Gastrocnemius medialis (tissue), 4 donors: Measurements from ENCODE around the gene ARL3. TPM values are rescaled to one million over a fixed set of nuclear protein-coding genes. Genes with fewer than 3 reads are reported as not detected.
"Not testable (repeated sequence)": the region's sequence is repeated elsewhere in the genome, so short reads cannot be mapped to it uniquely, and the experiment has no call there.

Experiments used
- ATAC-seq, 2 donors: fragments of 150-250 bp; one replicate each; pipeline ENCODE4 v1.9.1; 2016
- DNase-seq, 2 donors: peaks; one replicate each; pipeline ENCODE4 v3.0.0-alpha.2; 2019
- H3K27ac ChIP-seq, 4 donors: fragments of 200-600 bp; sonication (generic); 1 replicate in 1 of 4; 2 replicates in 3 of 4; pipeline ENCODE4 v1.5.1; 2016 to 2018; ENCODE audit warnings: mild to moderate bottlenecking in 2 of 4, moderate library complexity in 1 of 4
- H3K27me3 ChIP-seq, 3 donors: fragments of 200-600 bp; sonication (generic) in 2 of 3; 1 replicate in 1 of 3; 2 replicates in 2 of 3; pipeline versions ENCODE4 v1.5.1 to v1.6.0; 2016 to 2019; ENCODE audit warnings: mild to moderate bottlenecking in 1 of 3, moderate library complexity in 1 of 3
- H3K36me3 ChIP-seq, 2 donors: fragments of 200-600 bp; sonication (generic) in 1 of 2; one replicate each; pipeline ENCODE4 v1.5.1; 2017 to 2018
- H3K4me1 ChIP-seq, 2 donors: fragments of 200-600 bp; sonication (generic) in 1 of 2; one replicate each; pipeline ENCODE4 v1.5.1; 2016 to 2017; ENCODE audit warnings: mild to moderate bottlenecking in 2 of 2
- H3K4me3 ChIP-seq, 4 donors: fragments of 200-600 bp; sonication (generic) in 3 of 4; 1 replicate in 1 of 4; 2 replicates in 3 of 4; pipeline ENCODE4 v1.5.1; 2016 to 2019; ENCODE audit warnings: mild to moderate bottlenecking in 2 of 4
- H3K9me3 ChIP-seq, 3 donors: fragments of 200-600 bp; sonication (generic) in 2 of 3; 1 replicate in 1 of 3; 2 replicates in 2 of 3; pipeline ENCODE4 v1.5.1; 2016 to 2019
- POLR2A ChIP-seq, 2 donors: fragments of 450-650 bp; IDR thresholded peaks; one replicate each; pipeline ENCODE4 v1.6.1; 2017; ENCODE audit warnings: antibody characterized with exemption in 2 of 2, mild to moderate bottlenecking in 2 of 2, moderate library complexity in 2 of 2
- in situ Hi-C, 4 donors: fragments of 200-750 bp; cut with MboI; loops; one replicate each; pipeline versions ENCODE4 v1.15.0 to v1.8.0; 2017; ENCODE audit warnings: low sequenced_read_pairs in 4 of 4
- intact Hi-C: fragments of 100-400 bp; cut with DNase I; formaldehyde crosslinking; loops from one replicate; pipeline ENCODE4 v1.15.1; 2023; ENCODE audit warnings: low total_unique reads
- total RNA-seq, 4 donors: library from RNA; depleted of rRNA; stranded (reverse); fragments of >200 nt; gene quantifications; one replicate each; pipeline versions ENCODE4 v1.1.0 to v1.2.3, GENCODE V29; 2016
- TF ChIP-seq, protein P1 (sequence below), 5 experiments: fragments of 450-650 bp in 3 of 5; fragments of 200-600 bp in 2 of 5; sonication (generic) in 2 of 5; IDR thresholded peaks in 4 of 5; conservative IDR thresholded peaks in 1 of 5; 1 replicate in 4 of 5; 2 replicates in 1 of 5; pipeline ENCODE4 v1.5.1; 2016 to 2019; ENCODE audit warnings: antibody characterized with exemption in 5 of 5, mild to moderate bottlenecking in 3 of 5, moderate library complexity in 3 of 5

Gene ARL3
- total RNA-seq, 4 donors from 2014 or later = 1.0 to 2.4 (median 1.5) TPM

DNA sequence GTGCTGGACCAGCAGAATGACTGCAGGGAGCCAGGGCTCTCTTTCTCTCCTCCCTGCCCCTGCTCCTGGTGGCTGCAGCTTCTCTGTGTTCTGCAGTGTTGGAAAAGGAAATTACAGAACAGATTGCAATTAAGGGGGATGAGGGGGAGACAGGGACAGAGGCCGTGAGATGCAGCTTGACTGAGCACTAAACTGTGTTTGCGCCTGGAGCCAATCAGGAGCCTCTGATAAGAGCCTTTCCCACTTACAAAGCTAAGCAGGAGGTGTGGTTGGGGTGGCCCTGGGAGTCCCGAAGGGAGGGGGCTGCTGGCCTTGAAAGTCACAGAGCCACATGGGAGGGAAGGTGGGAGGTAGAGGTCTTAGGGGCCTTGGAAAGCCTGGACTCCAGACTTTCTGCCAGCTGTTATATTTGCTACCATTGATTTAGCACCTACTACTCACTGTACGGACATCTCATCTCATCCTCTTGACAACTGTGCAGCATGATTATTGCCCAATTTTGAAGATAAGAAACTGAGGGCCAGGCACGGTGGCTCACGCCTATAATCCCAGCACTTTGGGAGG, 43.2 kb downstream of the ARL3 start:
- intact Hi-C loops (no loop called here), in situ Hi-C loops (no loop called here)
- DNase-seq = no peak
- no peaks in the 10 kb centered on the region for H3K9me3 ChIP-seq
- H3K27ac ChIP-seq = no peak overlapping the region
- H3K4me1 ChIP-seq = peaks cover 35 to 47% of the 10 kb centered on the region in 2 donors
- ATAC-seq = no peak
- no peaks in the 10 kb centered on the region for H3K27me3 ChIP-seq
- no peak overlapping the region for H3K4me3 ChIP-seq
- no peaks in the 10 kb centered on the region for H3K36me3 ChIP-seq
- TF ChIP-seq, protein P1, sequence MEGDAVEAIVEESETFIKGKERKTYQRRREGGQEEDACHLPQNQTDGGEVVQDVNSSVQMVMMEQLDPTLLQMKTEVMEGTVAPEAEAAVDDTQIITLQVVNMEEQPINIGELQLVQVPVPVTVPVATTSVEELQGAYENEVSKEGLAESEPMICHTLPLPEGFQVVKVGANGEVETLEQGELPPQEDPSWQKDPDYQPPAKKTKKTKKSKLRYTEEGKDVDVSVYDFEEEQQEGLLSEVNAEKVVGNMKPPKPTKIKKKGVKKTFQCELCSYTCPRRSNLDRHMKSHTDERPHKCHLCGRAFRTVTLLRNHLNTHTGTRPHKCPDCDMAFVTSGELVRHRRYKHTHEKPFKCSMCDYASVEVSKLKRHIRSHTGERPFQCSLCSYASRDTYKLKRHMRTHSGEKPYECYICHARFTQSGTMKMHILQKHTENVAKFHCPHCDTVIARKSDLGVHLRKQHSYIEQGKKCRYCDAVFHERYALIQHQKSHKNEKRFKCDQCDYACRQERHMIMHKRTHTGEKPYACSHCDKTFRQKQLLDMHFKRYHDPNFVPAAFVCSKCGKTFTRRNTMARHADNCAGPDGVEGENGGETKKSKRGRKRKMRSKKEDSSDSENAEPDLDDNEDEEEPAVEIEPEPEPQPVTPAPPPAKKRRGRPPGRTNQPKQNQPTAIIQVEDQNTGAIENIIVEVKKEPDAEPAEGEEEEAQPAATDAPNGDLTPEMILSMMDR (IDR thresholded peaks at IDR 0.05 in 4 of 5, conservative IDR thresholded peaks at IDR 0.05 in 1 of 5) = no peak
- TF ChIP-seq POLR2A (IDR thresholded peaks at IDR 0.05) = no peak

DNA sequence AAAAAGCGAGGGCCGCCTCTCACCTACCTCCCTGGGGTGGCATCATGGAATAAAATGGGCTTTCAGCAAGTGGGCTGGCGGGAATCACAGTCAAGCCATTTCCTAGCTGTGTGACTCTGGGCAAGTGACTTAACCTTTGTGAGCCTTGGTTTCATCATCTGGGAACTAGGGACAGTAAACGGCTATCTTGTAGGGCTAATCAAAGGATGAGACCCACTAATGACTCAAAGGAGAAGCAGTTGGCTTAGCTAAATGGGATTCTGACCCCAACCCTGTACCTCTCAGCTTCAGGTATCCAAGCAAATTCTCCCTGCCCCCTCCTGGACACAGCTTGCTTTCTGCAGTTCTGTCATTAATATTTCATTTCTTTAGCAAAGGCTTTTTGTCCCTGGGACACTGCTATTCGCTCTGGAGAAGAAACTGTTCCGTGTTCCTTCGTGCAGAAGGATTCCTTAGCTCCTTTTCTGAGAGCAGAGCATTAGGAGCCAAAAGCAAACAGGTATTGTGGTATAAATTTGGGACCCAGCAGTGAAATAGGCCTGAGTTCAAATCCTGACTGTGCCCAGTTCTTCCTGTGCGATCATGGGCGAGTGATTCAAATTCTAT, 44.0 kb downstream of the ARL3 start:
- Histone ChIP-seq H3K27me3 (no peaks in the 10 kb centered on the region), H3K4me3 (peak overlapping the region in 1 of 4 donors; percentile 28), H3K9me3 (no peaks in the 10 kb centered on the region), H3K4me1 (peaks cover 31 to 40% of the 10 kb centered on the region in 2 donors), H3K27ac (peak overlapping the region; percentile 69 to 93 (median 78)), H3K36me3 (no peaks in the 10 kb centered on the region)
- TF ChIP-seq, protein P1 (IDR thresholded peaks at IDR 0.05 in 4 of 5, conservative IDR thresholded peaks at IDR 0.05 in 1 of 5) = no peak
- TF ChIP-seq POLR2A (IDR thresholded peaks at IDR 0.05) = no peak
- no peak for DNase-seq
- peak in 1 of 2 donors; percentile 2 for ATAC-seq
- in situ Hi-C loops = no loop called here
- intact Hi-C loops = no loop called here

DNA sequence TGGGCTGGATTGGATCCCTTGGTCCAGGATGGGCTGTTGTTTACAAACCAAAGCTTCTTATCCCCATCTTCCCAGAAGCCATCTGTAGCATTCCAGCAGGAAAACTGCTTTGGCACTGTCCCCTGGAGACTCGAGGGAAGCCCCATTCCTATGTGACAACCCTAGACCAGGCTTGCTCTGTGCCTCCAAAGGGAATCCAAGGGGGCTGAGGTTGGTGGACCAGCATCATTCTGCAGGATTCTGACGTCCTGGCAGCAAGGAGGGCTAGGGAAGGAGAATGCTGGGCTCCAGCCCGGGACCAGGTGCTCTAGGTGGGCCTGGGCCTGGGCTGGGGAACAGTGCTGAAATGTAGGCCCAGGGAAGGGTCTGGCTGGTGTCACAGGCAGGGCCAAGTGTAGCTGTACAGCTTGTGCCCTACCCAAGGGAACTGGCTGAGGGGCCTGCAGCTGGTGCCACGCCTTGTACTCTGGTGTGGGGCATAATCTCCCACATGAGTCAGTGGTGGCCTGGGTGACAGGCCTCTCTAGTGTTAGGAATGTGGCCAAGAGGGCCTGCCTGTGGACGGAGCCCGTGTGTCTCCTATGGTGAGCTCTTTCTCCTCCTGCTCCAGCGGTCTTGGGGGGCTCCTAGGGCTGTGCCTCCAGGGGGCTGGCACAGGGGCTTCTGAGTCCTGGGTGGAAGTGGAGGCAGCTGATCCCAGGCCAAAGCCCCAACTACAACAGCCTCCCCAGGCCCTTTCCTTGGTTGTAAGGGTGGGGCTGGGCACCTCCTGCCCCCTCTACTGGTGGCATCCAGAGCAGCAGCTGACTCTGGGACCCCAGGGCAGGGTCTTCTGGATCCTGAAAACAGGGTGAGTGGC, 44.8 kb downstream of the ARL3 start:
- ATAC-seq = peak; percentile 88 to 91
- Histone ChIP-seq H3K4me3 (peak overlapping the region in 1 of 4 donors; percentile 28), H3K4me1 (peaks cover 25 to 33% of the 10 kb centered on the region in 2 donors), H3K36me3 (no peaks in the 10 kb centered on the region), H3K27ac (peak overlapping the region; percentile 69 to 93 (median 78)), H3K9me3 (no peaks in the 10 kb centered on the region), H3K27me3 (no peaks in the 10 kb centered on the region)
- TF ChIP-seq POLR2A (IDR thresholded peaks at IDR 0.05) = peak in 1 of 2 donors; percentile 33
- TF ChIP-seq, protein P1 (IDR thresholded peaks at IDR 0.05 in 4 of 5, conservative IDR thresholded peaks at IDR 0.05 in 1 of 5) = peak in 3 of 5 experiments; percentile 39 to 67 (median 52)
- intact Hi-C loops = loop anchor here (1.0 kb wide), 1 partner anchor 23 kb away; no protein-coding TSS in a partner anchor
- DNase-seq = peak; percentile 89 to 91
- in situ Hi-C loops = no loop called here

DNA sequence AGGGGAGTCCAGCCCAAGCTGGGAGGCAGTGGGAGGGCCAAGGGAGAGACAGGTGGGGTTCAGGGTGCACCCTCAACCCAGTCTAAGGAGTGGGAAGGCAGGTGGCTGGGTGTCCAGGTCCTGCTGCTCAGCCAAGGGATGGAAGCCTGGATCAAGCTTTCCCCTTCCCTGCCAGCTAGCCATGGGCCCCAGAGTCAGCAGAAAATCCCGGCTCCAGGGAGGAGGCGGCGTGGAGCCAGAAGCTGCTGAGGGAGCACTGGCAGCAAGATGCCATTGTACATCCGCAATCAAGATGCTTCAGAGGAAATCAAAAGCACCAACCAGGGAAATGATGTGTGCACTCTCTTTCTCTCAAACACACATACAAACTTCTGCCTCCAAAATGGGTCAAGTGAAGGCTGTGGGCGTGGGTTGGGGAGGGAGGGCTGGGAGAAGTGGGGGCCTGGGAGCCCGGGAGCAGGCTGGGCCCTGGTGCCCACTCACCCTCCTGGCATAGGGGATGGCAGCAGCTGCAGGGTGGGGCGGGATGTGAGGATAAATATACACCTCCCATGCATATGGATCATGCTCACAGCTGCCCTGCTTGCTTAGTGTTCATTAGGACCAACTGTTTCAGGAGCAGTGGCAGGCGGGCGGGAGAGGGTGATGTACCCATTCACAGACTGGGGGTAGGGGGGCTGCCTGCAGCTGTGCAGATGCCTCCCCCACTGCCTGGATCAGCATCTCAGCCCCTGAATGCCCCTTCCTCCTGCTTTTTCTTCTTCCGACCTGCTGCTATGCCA, 45.7 kb downstream of the ARL3 start:
- peak overlapping the region; percentile 69 to 93 (median 78) for H3K27ac ChIP-seq
- in situ Hi-C loops = no loop called here
- ATAC-seq = no peak
- H3K4me1 ChIP-seq = peaks cover 16 to 25% of the 10 kb centered on the region in 2 donors
- intact Hi-C loops = loop anchor here (1.0 kb wide), 1 partner anchor 22 kb away; no protein-coding TSS in a partner anchor
- H3K27me3 ChIP-seq = no peaks in the 10 kb centered on the region
- H3K9me3 ChIP-seq = no peaks in the 10 kb centered on the region
- H3K36me3 ChIP-seq = no peaks in the 10 kb centered on the region
- DNase-seq = no peak
- no peak for TF ChIP-seq POLR2A (IDR thresholded peaks at IDR 0.05)
- TF ChIP-seq, protein P1 (IDR thresholded peaks at IDR 0.05 in 4 of 5, conservative IDR thresholded peaks at IDR 0.05 in 1 of 5) = no peak
- H3K4me3 ChIP-seq = no peak overlapping the region

DNA sequence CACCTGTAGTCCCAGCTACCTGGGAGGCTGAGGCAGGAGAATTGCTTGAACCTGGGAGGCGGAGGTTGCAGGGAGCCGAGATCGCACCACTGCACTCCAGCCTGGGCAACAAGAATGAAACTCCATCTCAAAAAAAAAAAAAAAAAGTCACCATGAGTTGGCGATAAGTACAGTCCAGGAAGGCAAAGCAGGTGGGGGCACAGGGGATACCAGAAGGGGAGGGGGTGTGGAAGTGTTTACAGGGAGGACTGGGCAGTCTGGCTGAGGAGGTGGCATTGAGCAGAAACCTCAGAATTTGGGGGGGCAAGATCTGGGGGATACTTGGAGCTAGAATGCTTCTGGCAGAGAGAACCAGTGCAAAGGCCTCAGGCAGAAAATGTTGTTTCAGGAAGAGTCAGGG, 46.8 kb downstream of the ARL3 start:
- in situ Hi-C loops = not testable (repeated sequence)
- peaks cover 11 to 20% of the 10 kb centered on the region in 2 donors for H3K4me1 ChIP-seq

More for the DNA sequence above, 46.8 kb downstream of the ARL3 start:
- DNase-seq, intact Hi-C loops, ATAC-seq, H3K27ac ChIP-seq, H3K4me3 ChIP-seq, H3K27me3 ChIP-seq, H3K36me3 ChIP-seq, H3K9me3 ChIP-seq: not testable (repeated sequence)
